SU-DHL-6 (cell line): ENCODE results near the gene SPATC1L.
A peak's percentile ranks its signal among the peaks of the same experiment; 100 is the strongest.

Experiments used
- EZH2phosphoT487 ChIP-seq: fragments of 200-600 bp; sonication (generic), shearing (Covaris generic); conservative IDR thresholded peaks from 2 replicates; pipeline ENCODE4 v1.6.1; 2018; ENCODE audit warnings: mild to moderate bottlenecking, antibody characterized with exemption, low read length, moderate library complexity, mixed read lengths
- TF ChIP-seq, protein P1 (sequence below): fragments of 200-600 bp; sonication (generic); IDR thresholded peaks from one replicate; pipeline ENCODE4 v1.5.1; 2017; ENCODE audit warnings: antibody characterized with exemption, mild to moderate bottlenecking, low read length, moderate library complexity; ENCODE audit not compliant: insufficient read depth, poor library complexity, severe bottlenecking

DNA sequence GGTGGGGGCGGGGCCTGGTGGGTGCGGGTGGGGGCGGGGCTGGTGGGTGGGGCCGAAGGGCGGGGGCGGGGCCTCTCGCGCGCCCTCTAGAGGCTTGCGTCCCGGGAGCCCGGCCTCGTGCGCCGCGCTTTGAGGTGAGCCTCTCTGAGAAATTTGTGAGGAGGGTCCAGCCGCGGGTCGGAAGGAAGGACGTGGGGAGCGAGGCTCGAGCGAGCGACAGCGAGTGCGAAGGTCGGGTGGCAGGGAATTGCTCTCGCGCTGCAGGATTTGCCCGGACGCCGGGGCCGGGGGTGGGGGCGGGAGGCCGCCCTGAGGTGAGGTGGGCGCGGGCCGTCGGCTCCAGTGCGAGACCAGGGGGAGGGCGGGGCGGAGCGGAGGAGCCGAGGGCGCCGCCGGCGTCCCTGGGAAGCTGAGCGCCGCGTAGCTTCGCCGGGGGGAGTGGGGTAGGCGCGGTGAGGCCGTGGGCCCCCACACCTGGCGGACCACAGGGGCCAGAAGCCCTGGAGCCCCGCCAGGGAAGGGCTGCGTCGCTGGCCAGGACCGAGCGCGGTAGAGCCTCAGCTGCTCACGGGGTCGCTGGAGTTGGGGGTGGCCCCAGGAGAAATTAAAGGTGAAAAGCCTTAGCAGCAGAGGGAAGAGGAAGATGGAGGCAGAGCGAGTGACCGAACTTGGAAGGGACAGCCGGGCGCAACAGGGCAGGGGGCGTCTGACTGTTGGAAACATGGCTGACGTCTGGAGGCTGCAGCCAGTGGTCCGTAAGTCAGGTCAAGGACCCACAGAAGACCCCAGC is 45.1 kb upstream of the SPATC1L start:
- TF ChIP-seq, protein P1, sequence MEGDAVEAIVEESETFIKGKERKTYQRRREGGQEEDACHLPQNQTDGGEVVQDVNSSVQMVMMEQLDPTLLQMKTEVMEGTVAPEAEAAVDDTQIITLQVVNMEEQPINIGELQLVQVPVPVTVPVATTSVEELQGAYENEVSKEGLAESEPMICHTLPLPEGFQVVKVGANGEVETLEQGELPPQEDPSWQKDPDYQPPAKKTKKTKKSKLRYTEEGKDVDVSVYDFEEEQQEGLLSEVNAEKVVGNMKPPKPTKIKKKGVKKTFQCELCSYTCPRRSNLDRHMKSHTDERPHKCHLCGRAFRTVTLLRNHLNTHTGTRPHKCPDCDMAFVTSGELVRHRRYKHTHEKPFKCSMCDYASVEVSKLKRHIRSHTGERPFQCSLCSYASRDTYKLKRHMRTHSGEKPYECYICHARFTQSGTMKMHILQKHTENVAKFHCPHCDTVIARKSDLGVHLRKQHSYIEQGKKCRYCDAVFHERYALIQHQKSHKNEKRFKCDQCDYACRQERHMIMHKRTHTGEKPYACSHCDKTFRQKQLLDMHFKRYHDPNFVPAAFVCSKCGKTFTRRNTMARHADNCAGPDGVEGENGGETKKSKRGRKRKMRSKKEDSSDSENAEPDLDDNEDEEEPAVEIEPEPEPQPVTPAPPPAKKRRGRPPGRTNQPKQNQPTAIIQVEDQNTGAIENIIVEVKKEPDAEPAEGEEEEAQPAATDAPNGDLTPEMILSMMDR: peak; percentile 15
- no peak for TF ChIP-seq EZH2phosphoT487
